ENCODE data around the gene IL31. TPM values are rescaled to one million over a fixed set of nuclear protein-coding genes. Genes with fewer than 3 reads are reported as not detected.
A peak's percentile ranks its signal among the peaks of the same experiment; 100 is the strongest.

The IL31 gene
- total and polyA plus RNA-seq, 3 experiments from 2014 or later = 4.1 to 5.1 TPM; not detected in 1

- Mint-ChIP-seq H3K27ac (no peak overlapping the region), H3K4me3 (no peak overlapping the region), H3K27me3 (peaks cover 3 to 6% of the 10 kb centered on the region in 2 donors), H3K4me1 (peaks cover 3 to 6% (median 6%) of the 10 kb centered on the region in 3 donors), H3K9me3 (no peaks in the 10 kb centered on the region), H3K36me3 (no peaks in the 10 kb centered on the region)
- no peak overlapping the region for H3K4me3 ChIP-seq (ENCODE audit: low read length)
- no peak overlapping the region for H3K27ac ChIP-seq (ENCODE audit: low read depth, low read length)
- H3K4me1 ChIP-seq (ENCODE audit: insufficient read depth, low read length) = no peaks in the 10 kb centered on the region
- ChIA-PET POLR2A (interaction anchor here (0.7 kb wide), 1 partner anchor 10 kb away, joined by 4 read pairs; no protein-coding TSS in a partner anchor), CTCF (interaction anchor here (1.0 to 1.4 kb wide), 6 partner anchors 12 to 135 kb away, joined by 3 to 6 read pairs (median 4); partner anchors contain the start of gene B3GNT4)
- H3K27me3 ChIP-seq (ENCODE audit: insufficient read depth, low read length, poor library complexity, severe bottlenecking) = no peaks in the 10 kb centered on the region
- no peaks in the 10 kb centered on the region for H3K9me3 ChIP-seq (ENCODE audit: low read length)
- DNase-seq = no peak
- no peaks in the 10 kb centered on the region for H3K36me3 ChIP-seq (ENCODE audit: insufficient read depth, low read length)
Measured at GRCh38 chr12:122189626-122190475, 15.8 kb upstream of the IL31 start.

- Histone ChIP-seq H3K4me1 (ENCODE audit: insufficient read depth, low read length) (peaks cover 7% of the 10 kb centered on the region), H3K9me3 (ENCODE audit: low read length) (no peaks in the 10 kb centered on the region), H3K27ac (ENCODE audit: low read depth, low read length) (no peak overlapping the region), H3K4me3 (ENCODE audit: low read length) (no peak overlapping the region), H3K27me3 (ENCODE audit: insufficient read depth, low read length, poor library complexity, severe bottlenecking) (no peaks in the 10 kb centered on the region), H3K36me3 (ENCODE audit: insufficient read depth, low read length) (no peaks in the 10 kb centered on the region)
- Mint-ChIP-seq H3K4me3 (no peak overlapping the region), H3K4me1 (peaks cover 10 to 18% (median 10%) of the 10 kb centered on the region in 3 donors), H3K27ac (no peak overlapping the region), H3K27me3 (peaks cover 4 to 11% of the 10 kb centered on the region in 2 donors), H3K9me3 (no peaks in the 10 kb centered on the region), H3K36me3 (no peaks in the 10 kb centered on the region)
- ChIA-PET CTCF (interaction anchor here (1.2 kb wide), 1 partner anchor 64 kb away, joined by 3 read pairs; no protein-coding TSS in a partner anchor), POLR2A (interaction anchor here (0.5 kb wide), 1 partner anchor 28 kb away, joined by 3 read pairs; no protein-coding TSS in a partner anchor)
- no peak for DNase-seq
Measured at GRCh38 chr12:122187466-122187865, 13.4 kb upstream of the IL31 start.

- peaks cover 4 to 12% (median 6%) of the 10 kb centered on the region in 3 donors for H3K4me1 Mint-ChIP-seq
- POLR2A ChIA-PET = no interaction called here
Measured at GRCh38 chr12:122185494-122186082, 11.6 kb upstream of the IL31 start.

GRCh38 chr12:122185079-122185478 lies 11.1 kb upstream of the IL31 start:
- peak overlapping the region in 2 of 8 donors; percentile 29 to 35 for H3K27ac Mint-ChIP-seq
- ChIA-PET POLR2A (no interaction called here), CTCF (no interaction called here)
- peaks cover 7% of the 10 kb centered on the region for H3K4me1 ChIP-seq (ENCODE audit: insufficient read depth, low read length)
- no peak overlapping the region for H3K27ac ChIP-seq (ENCODE audit: low read depth, low read length)
- H3K4me1 Mint-ChIP-seq = peaks cover 4 to 12% (median 6%) of the 10 kb centered on the region in 3 donors
- no peaks in the 10 kb centered on the region for H3K27me3 ChIP-seq (ENCODE audit: insufficient read depth, low read length, poor library complexity, severe bottlenecking)
- H3K27me3 Mint-ChIP-seq = peaks cover 3 to 8% of the 10 kb centered on the region in 2 donors
- DNase-seq = no peak
- no peaks in the 10 kb centered on the region for H3K36me3 Mint-ChIP-seq
- H3K4me3 ChIP-seq (ENCODE audit: low read length) = no peak overlapping the region
- no peak overlapping the region for H3K4me3 Mint-ChIP-seq
- no peaks in the 10 kb centered on the region for H3K36me3 ChIP-seq (ENCODE audit: insufficient read depth, low read length)
- no peaks in the 10 kb centered on the region for H3K9me3 Mint-ChIP-seq
- no peaks in the 10 kb centered on the region for H3K9me3 ChIP-seq (ENCODE audit: low read length)

More at GRCh38 chr12:122185494-122186082, 11.6 kb upstream of the IL31 start:
- H3K4me3 ChIP-seq (ENCODE audit: low read length) = no peak overlapping the region
- Mint-ChIP-seq H3K4me3 (no peak overlapping the region), H3K27me3 (peaks cover 3 to 8% of the 10 kb centered on the region in 2 donors), H3K27ac (peak overlapping the region in 1 of 8 donors; percentile 35), H3K36me3 (no peaks in the 10 kb centered on the region), H3K9me3 (no peaks in the 10 kb centered on the region)
- H3K27me3 ChIP-seq (ENCODE audit: insufficient read depth, low read length, poor library complexity, severe bottlenecking) = no peaks in the 10 kb centered on the region
- no peaks in the 10 kb centered on the region for H3K9me3 ChIP-seq (ENCODE audit: low read length)
- DNase-seq = no peak
- peaks cover 7% of the 10 kb centered on the region for H3K4me1 ChIP-seq (ENCODE audit: insufficient read depth, low read length)
- H3K27ac ChIP-seq (ENCODE audit: low read depth, low read length) = no peak overlapping the region
- CTCF ChIA-PET = interaction anchor here (1.2 kb wide), 1 partner anchor 81 kb away, joined by 3 read pairs; no protein-coding TSS in a partner anchor
- no peaks in the 10 kb centered on the region for H3K36me3 ChIP-seq (ENCODE audit: insufficient read depth, low read length)

- Mint-ChIP-seq H3K4me1 (peaks cover 4 to 12% (median 6%) of the 10 kb centered on the region in 3 donors), H3K27ac (no peak overlapping the region), H3K36me3 (no peaks in the 10 kb centered on the region), H3K9me3 (no peaks in the 10 kb centered on the region), H3K27me3 (peaks cover 3 to 8% of the 10 kb centered on the region in 2 donors), H3K4me3 (peak overlapping the region; percentile 41 to 75 (median 48))
- no peak for DNase-seq
- POLR2A ChIA-PET = no interaction called here
- H3K27me3 ChIP-seq (ENCODE audit: insufficient read depth, low read length, poor library complexity, severe bottlenecking) = no peaks in the 10 kb centered on the region
- no peaks in the 10 kb centered on the region for H3K36me3 ChIP-seq (ENCODE audit: insufficient read depth, low read length)
- no peaks in the 10 kb centered on the region for H3K9me3 ChIP-seq (ENCODE audit: low read length)
- no peak overlapping the region for H3K4me3 ChIP-seq (ENCODE audit: low read length)
- H3K27ac ChIP-seq (ENCODE audit: low read depth, low read length) = no peak overlapping the region
- H3K4me1 ChIP-seq (ENCODE audit: insufficient read depth, low read length) = peaks cover 7% of the 10 kb centered on the region
- CTCF ChIA-PET = no interaction called here
Measured at GRCh38 chr12:122184517-122184916, 10.5 kb upstream of the IL31 start.

- peak overlapping the region in 4 of 7 donors; percentile 19 to 84 (median 44) for H3K4me3 Mint-ChIP-seq
- no peak for DNase-seq
- H3K36me3 Mint-ChIP-seq = no peaks in the 10 kb centered on the region
- no peak overlapping the region for H3K27ac Mint-ChIP-seq
- peaks cover 4 to 12% (median 6%) of the 10 kb centered on the region in 3 donors for H3K4me1 Mint-ChIP-seq
- H3K4me3 ChIP-seq (ENCODE audit: low read length) = no peak overlapping the region
- H3K36me3 ChIP-seq (ENCODE audit: insufficient read depth, low read length) = no peaks in the 10 kb centered on the region
- POLR2A ChIA-PET = no interaction called here
- H3K27me3 Mint-ChIP-seq = peaks cover 3 to 8% of the 10 kb centered on the region in 2 donors
- H3K4me1 ChIP-seq (ENCODE audit: insufficient read depth, low read length) = peaks cover 7% of the 10 kb centered on the region
- H3K9me3 ChIP-seq (ENCODE audit: low read length) = no peaks in the 10 kb centered on the region
- H3K27me3 ChIP-seq (ENCODE audit: insufficient read depth, low read length, poor library complexity, severe bottlenecking) = no peaks in the 10 kb centered on the region
- CTCF ChIA-PET = no interaction called here
- H3K9me3 Mint-ChIP-seq = no peaks in the 10 kb centered on the region
- no peak overlapping the region for H3K27ac ChIP-seq (ENCODE audit: low read depth, low read length)
Measured at GRCh38 chr12:122183588-122183940, 9.5 kb upstream of the IL31 start.

GRCh38 chr12:122182887-122183587 lies 9.0 kb upstream of the IL31 start, which contains the start of gene LRRC43:
Gene LRRC43 (plus strand): TSS chr12:122183123. CDS start chr12:122183145, 22 bp downstream.
- no peaks in the 10 kb centered on the region for H3K36me3 ChIP-seq (ENCODE audit: insufficient read depth, low read length)
- H3K27me3 ChIP-seq (ENCODE audit: insufficient read depth, low read length, poor library complexity, severe bottlenecking) = no peaks in the 10 kb centered on the region
- ChIA-PET CTCF (interaction anchor here (0.7 to 1.4 kb wide), 2 partner anchors 8 to 46 kb away, joined by 3 to 5 read pairs; no protein-coding TSS in a partner anchor), POLR2A (interaction anchor here (0.6 to 0.7 kb wide), 2 partner anchors 37 to 398 kb away, joined by 6 to 8 read pairs; no protein-coding TSS in a partner anchor)
- peak within 1 kb of the TSS; percentile 45 for H3K4me3 ChIP-seq (ENCODE audit: low read length)
- no peaks in the 10 kb centered on the region for H3K9me3 ChIP-seq (ENCODE audit: low read length)
- peak in 3 of 5 donors; percentile 13 to 31 (median 29) for DNase-seq
- peaks cover 3 to 8% of the 10 kb centered on the region in 2 donors for H3K27me3 Mint-ChIP-seq
- H3K27ac ChIP-seq (ENCODE audit: low read depth, low read length) = no peak within 1 kb of the TSS
- H3K27ac Mint-ChIP-seq = peak within 1 kb of the TSS in 5 of 8 donors; percentile 23 to 74 (median 52)
- H3K9me3 Mint-ChIP-seq = no peaks in the 10 kb centered on the region
- peaks cover 4 to 12% (median 6%) of the 10 kb centered on the region in 3 donors for H3K4me1 Mint-ChIP-seq
- peaks cover 7% of the 10 kb centered on the region for H3K4me1 ChIP-seq (ENCODE audit: insufficient read depth, low read length)
- no peaks in the 10 kb centered on the region for H3K36me3 Mint-ChIP-seq
- H3K4me3 Mint-ChIP-seq = peak within 1 kb of the TSS; percentile 68 to 84 (median 81)

All from CD8-positive, alpha-beta memory T cell (primary cell).